A549 (cell line): ENCODE results near the gene IL10RA. TPM values are rescaled to one million over a fixed set of nuclear protein-coding genes. Genes with fewer than 3 reads are reported as not detected.

Experiments
- ATAC-seq, 2 experiments: fragments of 200-7000 bp in 1 of 2; fragments of >200 bp in 1 of 2; cut with Nextera tagmentation in 1 of 2; cut with Tn5 transposase in 1 of 2; 3 replicates each; pipeline versions ENCODE4 v1.8.0 to v1.9.1; 2018 to 2020; ENCODE audit warnings: mild to moderate bottlenecking in 1 of 2, moderate library complexity in 1 of 2
- CTCF ChIA-PET: fragments of 300-600 bp; sonication (Branson Sonifier 250); formaldehyde crosslinking; extraction: SDS; loops from one replicate; lab custom pipeline; 2021; ENCODE audit warnings: antibody characterized with exemption, inconsistent platforms; lab: Yijun Ruan, JAX
- POLR2A ChIA-PET: fragments of 350-600 bp; formaldehyde crosslinking; extraction: SDS; loops from one replicate; lab custom pipeline; 2021; ENCODE audit warnings: antibody characterized with exemption, inconsistent platforms; lab: Yijun Ruan, JAX
- DNase-seq, 2 experiments: peaks; one replicate each; pipeline versions ENCODE4 v3.0.0 to v3.0.0-alpha.2; 2011 to 2016; ENCODE audit warnings: low read depth in 1 of 2, low spot score in 1 of 2
- FAIRE-seq: peaks from 2 replicates; lab custom pipeline; 2011; peaks lifted over from hg19 to GRCh38; lab: Jason Lieb, UNC
- H3K27ac ChIP-seq, 2 experiments: fragments of >200 bp; sonication (Bioruptor Twin); formaldehyde crosslinking; 3 replicates each; pipeline ENCODE4 v1.5.1; 2016 to 2017
- H3K4me1 ChIP-seq: fragments of >200 bp; sonication (Bioruptor Twin); formaldehyde crosslinking; 3 replicates; pipeline ENCODE4 v1.6.1; 2016
- H3K4me2 ChIP-seq: fragments of >200 bp; sonication (Bioruptor Twin); formaldehyde crosslinking; 3 replicates; pipeline ENCODE4 v1.6.1; 2016
- H3K4me3 ChIP-seq: fragments of >200 bp; sonication (Bioruptor Twin); formaldehyde crosslinking; 3 replicates; pipeline ENCODE4 v1.5.1; 2016
- H3K9me3 ChIP-seq: fragments of >200 bp; sonication (Bioruptor Twin); formaldehyde crosslinking; 3 replicates; pipeline ENCODE4 v1.6.1; 2016
- CEBPB ChIP-seq, 2 experiments: fragments of >200 bp in 1 of 2; sonication (Bioruptor Twin) in 1 of 2; formaldehyde crosslinking in 1 of 2; IDR thresholded peaks; 2 replicates each; pipeline ENCODE4 v1.6.1; 2012 to 2016
- EHF ChIP-seq: fragments of 250-450 bp; sonication (Bioruptor Pico); IDR thresholded peaks from 2 replicates; pipeline ENCODE4 v1.5.0; 2020; ENCODE audit warnings: mild to moderate bottlenecking
- ESRRA ChIP-seq: fragments of 150-350 bp; IDR thresholded peaks from 2 replicates; pipeline ENCODE4 v1.6.1; 2014; ENCODE audit warnings: mild to moderate bottlenecking, low read length, borderline replicate concordance
- FOSL2 ChIP-seq, 2 experiments: fragments of 450-650 bp in 1 of 2; fragments of >200 bp in 1 of 2; sonication (Bioruptor Twin) in 1 of 2; formaldehyde crosslinking; IDR thresholded peaks; 2 replicates each; pipeline versions ENCODE4 v1.5.0 to v1.6.1; 2016 to 2020; ENCODE audit warnings: mild to moderate bottlenecking in 1 of 2, moderate library complexity in 1 of 2
- GATA3 ChIP-seq: IDR thresholded peaks from 2 replicates; pipeline ENCODE4 v1.6.1; 2012; ENCODE audit warnings: borderline replicate concordance
- HEYL ChIP-seq: fragments of 250-450 bp; sonication (Bioruptor Pico); IDR thresholded peaks from 2 replicates; pipeline ENCODE4 v1.8.0; 2021; ENCODE audit warnings: mild to moderate bottlenecking, moderate library complexity
- HMGXB4 ChIP-seq: fragments of 250-450 bp; sonication (Bioruptor Pico); IDR thresholded peaks from 2 replicates; pipeline ENCODE4 v1.5.0; 2021; ENCODE audit warnings: mild to moderate bottlenecking, moderate library complexity, borderline replicate concordance
- MYC ChIP-seq: IDR thresholded peaks from 2 replicates; pipeline ENCODE4 v1.6.1; 2012; ENCODE audit warnings: mild to moderate bottlenecking, inconsistent platforms, low read length, improper control_type of control experiment, borderline replicate concordance
- NFE2L2 ChIP-seq: fragments of 150-350 bp; conservative IDR thresholded peaks from 2 replicates; pipeline ENCODE4 v1.6.1; 2014; ENCODE audit warnings: low read length
- NR3C1 ChIP-seq: fragments of >200 bp; sonication (Bioruptor Twin); formaldehyde crosslinking; IDR thresholded peaks from 3 replicates; pipeline ENCODE4 v1.6.1; 2017
- POLR2A ChIP-seq: IDR thresholded peaks from 2 replicates; pipeline ENCODE4 v1.6.1; 2012; ENCODE audit warnings: mild to moderate bottlenecking, low read length
- POLR2AphosphoS2 ChIP-seq: conservative IDR thresholded peaks from 2 replicates; pipeline ENCODE4 v1.6.1; 2012; ENCODE audit warnings: low read length, improper control_type of control experiment, inconsistent platforms
- RCOR1 ChIP-seq: fragments of 150-350 bp; IDR thresholded peaks from 2 replicates; pipeline ENCODE4 v1.6.1; 2014; ENCODE audit warnings: antibody characterized with exemption, low read length, low read depth
- REST ChIP-seq: fragments of 200-600 bp; sonication (generic); IDR thresholded peaks from 2 replicates; pipeline ENCODE4 v1.6.1; 2016; ENCODE audit warnings: antibody characterized with exemption, mild to moderate bottlenecking, moderate library complexity
- RNF2 ChIP-seq: fragments of 200-600 bp; sonication (generic); IDR thresholded peaks from 2 replicates; pipeline ENCODE4 v1.6.1; 2016; ENCODE audit warnings: low read depth, mild to moderate bottlenecking, antibody characterized with exemption, moderate library complexity, borderline replicate concordance
- SREBF2 ChIP-seq: fragments of 450-650 bp; IDR thresholded peaks from 2 replicates; pipeline ENCODE4 v1.6.1; 2014; ENCODE audit warnings: mild to moderate bottlenecking, moderate library complexity
- TFCP2L1 ChIP-seq: fragments of 250-450 bp; sonication (Bioruptor Pico); IDR thresholded peaks from 2 replicates; pipeline ENCODE4 v1.5.0; 2021; ENCODE audit warnings: mild to moderate bottlenecking
- ZFP36 ChIP-seq: fragments of 450-650 bp; IDR thresholded peaks from 2 replicates; pipeline ENCODE4 v1.6.1; 2014; ENCODE audit warnings: borderline replicate concordance; ENCODE audit not compliant: partially characterized antibody
- WGBS: methylation state at CpG from one replicate; pipeline ENCODE4 v1.1.6; 2017; ENCODE audit errors: missing lambda C conversion rate; 5-methylcytosine and 5-hydroxymethylcytosine counted together
- polyA plus RNA-seq, 4 experiments: library from polyadenylated mRNA; depleted of rRNA in 3 of 4; stranded (reverse); fragments of >200 nt; fragmentation: RNase III in 1 of 4; extraction: RNeasy Plus Mini Kit Qiagen cat#74134 plus additional on column Dnase treatment in 1 of 4; gene quantifications; 2 replicates in 3 of 4; 3 replicates in 1 of 4; pipeline ENCODE4 v1.2.3, GENCODE V29; 2011 to 2017
- TF ChIP-seq, protein P1 (sequence below): fragments of >200 bp; sonication (Bioruptor Twin); formaldehyde crosslinking; IDR thresholded peaks from 3 replicates; pipeline ENCODE4 v1.5.1; 2016
- TF ChIP-seq, protein P2 (sequence below): IDR thresholded peaks from 2 replicates; pipeline ENCODE4 v1.6.1; 2012

IL10RA gene
- polyA plus RNA-seq, 2 of the 4 experiments (the other 2 are of a cell fraction), result 0.03 to 0.17 TPM

GRCh38 chr11:117970400-117971024, 15.7 kb upstream of the IL10RA start:
- ChIA-PET CTCF (interaction anchor here (0.5 to 1.0 kb wide), 2 partner anchors 12 to 22 kb away, joined by 3 read pairs; no protein-coding TSS in a partner anchor), POLR2A (no interaction called here)
- FAIRE-seq, result no peak
- Histone ChIP-seq H3K4me2 (no peak overlapping the region), H3K27ac (no peak overlapping the region), H3K4me1 (peaks cover 9% of the 10 kb centered on the region; the same call in 1 of the 3 replicates), H3K4me3 (no peak overlapping the region), H3K9me3 (no peaks in the 10 kb centered on the region)
- WGBS, result 43% methylated on average over 2 of the region's 4 CpGs
- TF ChIP-seq FOSL2 (IDR thresholded peaks at IDR 0.05) (no peak), FOSL2 (CRISPR knock-in tag; IDR thresholded peaks at IDR 0.05) (no peak), ZFP36 (no peak), REST (no peak), POLR2AphosphoS2 (no peak), HEYL (no peak), TFCP2L1 (CRISPR knock-in tag) (no peak), NFE2L2 (no peak), MYC (no peak), HMGXB4 (CRISPR knock-in tag) (no peak), RNF2 (no peak), RCOR1 (no peak), NR3C1 (no peak), EHF (CRISPR knock-in tag) (no peak), SREBF2 (no peak), POLR2A (no peak), GATA3 (no peak)
- TF ChIP-seq, protein P1, sequence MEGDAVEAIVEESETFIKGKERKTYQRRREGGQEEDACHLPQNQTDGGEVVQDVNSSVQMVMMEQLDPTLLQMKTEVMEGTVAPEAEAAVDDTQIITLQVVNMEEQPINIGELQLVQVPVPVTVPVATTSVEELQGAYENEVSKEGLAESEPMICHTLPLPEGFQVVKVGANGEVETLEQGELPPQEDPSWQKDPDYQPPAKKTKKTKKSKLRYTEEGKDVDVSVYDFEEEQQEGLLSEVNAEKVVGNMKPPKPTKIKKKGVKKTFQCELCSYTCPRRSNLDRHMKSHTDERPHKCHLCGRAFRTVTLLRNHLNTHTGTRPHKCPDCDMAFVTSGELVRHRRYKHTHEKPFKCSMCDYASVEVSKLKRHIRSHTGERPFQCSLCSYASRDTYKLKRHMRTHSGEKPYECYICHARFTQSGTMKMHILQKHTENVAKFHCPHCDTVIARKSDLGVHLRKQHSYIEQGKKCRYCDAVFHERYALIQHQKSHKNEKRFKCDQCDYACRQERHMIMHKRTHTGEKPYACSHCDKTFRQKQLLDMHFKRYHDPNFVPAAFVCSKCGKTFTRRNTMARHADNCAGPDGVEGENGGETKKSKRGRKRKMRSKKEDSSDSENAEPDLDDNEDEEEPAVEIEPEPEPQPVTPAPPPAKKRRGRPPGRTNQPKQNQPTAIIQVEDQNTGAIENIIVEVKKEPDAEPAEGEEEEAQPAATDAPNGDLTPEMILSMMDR, result no peak
- ATAC-seq, result no peak
- DNase-seq, result no peak

- no peak overlapping the region for H3K4me2 ChIP-seq
- ChIA-PET CTCF (no interaction called here), POLR2A (no interaction called here)
- TF ChIP-seq ESRRA (no peak), CEBPB (IDR thresholded peaks at IDR 0.05) (no peak), RCOR1 (no peak)
- TF ChIP-seq, protein P2, sequence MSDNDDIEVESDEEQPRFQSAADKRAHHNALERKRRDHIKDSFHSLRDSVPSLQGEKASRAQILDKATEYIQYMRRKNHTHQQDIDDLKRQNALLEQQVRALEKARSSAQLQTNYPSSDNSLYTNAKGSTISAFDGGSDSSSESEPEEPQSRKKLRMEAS, result no peak
- DNase-seq (no peak), ATAC-seq (no peak), FAIRE-seq (no peak)
- H3K4me1 ChIP-seq, result peaks cover 9% of the 10 kb centered on the region; the same call in 1 of the 3 replicates
- no peaks in the 10 kb centered on the region for H3K9me3 ChIP-seq
- H3K4me3 ChIP-seq, result no peak overlapping the region
- WGBS, result 81% methylated on average over 10 of the region's 10 CpGs
- H3K27ac ChIP-seq, result no peak overlapping the region
Measured at GRCh38 chr11:117972044-117972443, 14.2 kb upstream of the IL10RA start.
